H1 (cell line): ENCODE measurements around the gene NAP1L2. TPM values are rescaled to one million over a fixed set of nuclear protein-coding genes. Genes with fewer than 3 reads are reported as not detected.

Experiments
- CTCF ChIA-PET: fragments of 300-600 bp; sonication (Branson Sonifier 250); formaldehyde crosslinking; loops from one replicate; lab custom pipeline; 2021; ENCODE audit not compliant: partially characterized antibody; lab: Charles Lee
- POLR2A ChIA-PET: fragments of 300-600 bp; sonication (Branson Sonifier 250); formaldehyde crosslinking; loops from one replicate; lab custom pipeline; 2021; ENCODE audit warnings: inconsistent platforms; ENCODE audit not compliant: partially characterized antibody; lab: Charles Lee
- DNase-seq, 2 experiments: peaks; one replicate each; pipeline versions ENCODE4 v3.0.0 to v3.0.0-alpha.2; 2010 to 2022; ENCODE audit warnings: low spot score in 2 of 2, low read depth in 1 of 2, mixed read lengths in 1 of 2
- FAIRE-seq: peaks from 2 replicates; lab custom pipeline; 2011; peaks lifted over from hg19 to GRCh38; lab: Jason Lieb, UNC
- H2AFZ ChIP-seq: 2 replicates; pipeline ENCODE4 v1.8.1; 2012; ENCODE audit warnings: low read length, inconsistent platforms
- H2AK5ac ChIP-seq: 2 replicates; pipeline ENCODE4 v1.6.1; 2013; ENCODE audit warnings: low read depth, low read length
- H2BK120ac ChIP-seq: replicated peaks from 2 replicates; pipeline ENCODE3; 2013; ENCODE audit warnings: low read depth, low read length, inconsistent platforms
- H2BK12ac ChIP-seq: 2 replicates; pipeline ENCODE4 v1.6.1; 2013; ENCODE audit warnings: low read depth, low read length
- H2BK15ac ChIP-seq: 2 replicates; pipeline ENCODE4 v1.6.1; 2013; ENCODE audit warnings: low read length
- H2BK20ac ChIP-seq: 2 replicates; pipeline ENCODE4 v1.6.1; 2013; ENCODE audit warnings: low read length
- H2BK5ac ChIP-seq: 2 replicates; pipeline ENCODE4 v1.6.1; 2013; ENCODE audit warnings: low read depth, low read length
- H3K14ac ChIP-seq: 2 replicates; pipeline ENCODE4 v1.6.1; 2013; ENCODE audit warnings: inconsistent platforms; ENCODE audit not compliant: insufficient read length
- H3K18ac ChIP-seq: 2 replicates; pipeline ENCODE4 v1.6.1; 2013; ENCODE audit warnings: low read length; ENCODE audit errors: extremely low read depth
- H3K23ac ChIP-seq: 2 replicates; pipeline ENCODE4 v1.6.1; 2013; ENCODE audit warnings: inconsistent platforms; ENCODE audit not compliant: insufficient read length
- H3K23me2 ChIP-seq: 2 replicates; pipeline ENCODE4 v1.6.1; 2013; ENCODE audit warnings: low read depth, low read length
- H3K27ac ChIP-seq: 2 replicates; pipeline ENCODE4 v1.6.1; 2011; ENCODE audit warnings: low read depth, low read length, inconsistent platforms
- H3K27me3 ChIP-seq, 4 experiments: replicated peaks in 1 of 4; 1 replicate in 1 of 4; 2 replicates in 3 of 4; pipeline versions ENCODE4 v1.6.1 to v1.8.1; 2011 to 2013; ENCODE audit warnings: low read length in 3 of 4, mild to moderate bottlenecking in 3 of 4, inconsistent platforms in 2 of 4, mixed read lengths in 2 of 4, moderate library complexity in 1 of 4; ENCODE audit not compliant: control insufficient read depth in 3 of 4, insufficient read depth in 3 of 4; ENCODE audit errors: extremely low read depth in 1 of 4
- H3K36me3 ChIP-seq, 4 experiments: 2 replicates each; pipeline versions ENCODE4 v1.6.1 to v1.8.1; 2011 to 2013; ENCODE audit warnings: mild to moderate bottlenecking in 4 of 4, low read length in 3 of 4, moderate library complexity in 2 of 4, control low read depth in 1 of 4, inconsistent platforms in 1 of 4; ENCODE audit not compliant: insufficient read depth in 4 of 4, control insufficient read depth in 2 of 4
- H3K4ac ChIP-seq: replicated peaks from 2 replicates; pipeline ENCODE3; 2013; ENCODE audit warnings: low read length, low read depth, mixed read lengths, inconsistent platforms; ENCODE audit not compliant: insufficient read length
- H3K4me1 ChIP-seq, 4 experiments: replicated peaks in 1 of 4; 1 replicate in 1 of 4; 2 replicates in 3 of 4; pipeline versions ENCODE4 v1.6.1 to v1.8.1; 2011 to 2013; ENCODE audit warnings: low read length in 3 of 4, inconsistent platforms in 2 of 4, mixed read lengths in 1 of 4; ENCODE audit not compliant: insufficient read depth in 4 of 4, control insufficient read depth in 3 of 4
- H3K4me2 ChIP-seq, 2 experiments: 2 replicates each; pipeline versions ENCODE4 v1.6.1 to v1.8.1; 2011 to 2013; ENCODE audit warnings: low read depth in 2 of 2, low read length in 2 of 2, control low read depth in 1 of 2, inconsistent platforms in 1 of 2, mild to moderate bottlenecking in 1 of 2; ENCODE audit not compliant: insufficient read depth in 1 of 2
- H3K4me3 ChIP-seq, 4 experiments: fragments of 200-600, 300-600 bp in 1 of 4; sonication (generic), shearing (Covaris generic), sonication (Bioruptor Twin) in 1 of 4; 2 replicates each; pipeline versions ENCODE4 v1.5.1 to v1.8.1; 2011 to 2016; ENCODE audit warnings: low read length in 4 of 4, low read depth in 3 of 4, control low read depth in 2 of 4, inconsistent platforms in 2 of 4, mild to moderate bottlenecking in 2 of 4, mixed read lengths in 1 of 4, moderate library complexity in 1 of 4; ENCODE audit not compliant: insufficient read depth in 2 of 4; ENCODE audit errors: extremely low read depth in 1 of 4
- H3K56ac ChIP-seq: replicated peaks from 2 replicates; pipeline ENCODE3; 2013; ENCODE audit warnings: low read depth, mild to moderate bottlenecking, mixed read lengths, low read length, inconsistent platforms; ENCODE audit not compliant: insufficient read length
- H3K79me1 ChIP-seq: 2 replicates; pipeline ENCODE4 v1.6.1; 2013; ENCODE audit warnings: low read depth, low read length, control low read depth
- H3K79me2 ChIP-seq, 2 experiments: 2 replicates each; pipeline versions ENCODE4 v1.6.1 to v1.8.1; 2012 to 2013; ENCODE audit warnings: low read length in 2 of 2, mild to moderate bottlenecking in 2 of 2, inconsistent platforms in 1 of 2; ENCODE audit not compliant: insufficient read depth in 2 of 2, control insufficient read depth in 1 of 2
- H3K9ac ChIP-seq, 4 experiments: replicated peaks in 1 of 4; 1 replicate in 1 of 4; 2 replicates in 3 of 4; pipeline versions ENCODE4 v1.6.1 to v1.8.1; 2011 to 2013; ENCODE audit warnings: low read depth in 3 of 4, low read length in 3 of 4, control low read depth in 2 of 4, mild to moderate bottlenecking in 2 of 4, moderate library complexity in 2 of 4, inconsistent platforms in 1 of 4; ENCODE audit errors: extremely low read depth in 1 of 4
- H3K9me3 ChIP-seq, 2 experiments: 2 replicates each; pipeline versions ENCODE4 v1.6.1 to v1.8.1; 2012 to 2013; ENCODE audit warnings: mild to moderate bottlenecking in 2 of 2, moderate library complexity in 2 of 2, control low read depth in 1 of 2, inconsistent platforms in 1 of 2, low read depth in 1 of 2, low read length in 1 of 2, mixed read lengths in 1 of 2; ENCODE audit not compliant: insufficient read depth in 2 of 2
- H4K20me1 ChIP-seq, 2 experiments: replicated peaks in 1 of 2; 2 replicates each; pipeline versions ENCODE3 to v1.8.1; 2011 to 2013; ENCODE audit warnings: inconsistent platforms in 2 of 2, low read length in 2 of 2, mild to moderate bottlenecking in 1 of 2; ENCODE audit not compliant: insufficient read depth in 2 of 2, control insufficient read depth in 1 of 2
- H4K5ac ChIP-seq: 2 replicates; pipeline ENCODE4 v1.6.1; 2013; ENCODE audit warnings: low read length, low read depth, mixed read lengths, inconsistent platforms; ENCODE audit not compliant: insufficient read length
- H4K8ac ChIP-seq: 2 replicates; pipeline ENCODE4 v1.8.0; 2013; ENCODE audit warnings: mild to moderate bottlenecking, moderate library complexity, low read length, inconsistent platforms; ENCODE audit not compliant: insufficient read depth; ENCODE audit errors: extremely low read depth
- H4K91ac ChIP-seq: replicated peaks from 2 replicates; pipeline ENCODE3; 2013; ENCODE audit warnings: low read length, mixed read lengths, inconsistent platforms; ENCODE audit not compliant: insufficient read length
- BRCA1 ChIP-seq: IDR thresholded peaks from 2 replicates; pipeline ENCODE4 v1.6.1; 2012; ENCODE audit warnings: low read depth, low read length, improper control_type of control experiment
- KDM5A ChIP-seq: fragments of 200-600 bp; IDR thresholded peaks from 2 replicates; pipeline ENCODE4 v1.7.1; 2012; ENCODE audit warnings: mild to moderate bottlenecking, low read length, inconsistent platforms, mixed read lengths
- MAFK ChIP-seq: IDR thresholded peaks from 2 replicates; pipeline ENCODE4 v1.6.1; 2012; ENCODE audit warnings: low read depth, mild to moderate bottlenecking, improper control_type of control experiment, low read length
- SIN3A ChIP-seq, 2 experiments: IDR thresholded peaks in 1 of 2; conservative IDR thresholded peaks in 1 of 2; 2 replicates each; pipeline ENCODE4 v1.6.1; 2011 to 2012; ENCODE audit warnings: low read length in 2 of 2, improper control_type of control experiment in 1 of 2, low read depth in 1 of 2, mild to moderate bottlenecking in 1 of 2
- SIX5 ChIP-seq: IDR thresholded peaks from 2 replicates; pipeline ENCODE4 v1.6.1; 2011; ENCODE audit warnings: mild to moderate bottlenecking, low read depth, low read length
- TBP ChIP-seq: IDR thresholded peaks from 2 replicates; pipeline ENCODE4 v1.6.1; 2011; ENCODE audit warnings: low read depth, low read length, improper control_type of control experiment
- TCF12 ChIP-seq: IDR thresholded peaks from 2 replicates; pipeline ENCODE4 v1.6.1; 2011; ENCODE audit warnings: low read depth, mild to moderate bottlenecking, low read length
- ZNF274 ChIP-seq: IDR thresholded peaks from 2 replicates; pipeline ENCODE4 v1.7.0; 2012; ENCODE audit warnings: low read length, borderline replicate concordance; ENCODE audit errors: extremely low read depth
- WGBS, 2 experiments: shearing (Covaris generic) in 1 of 2; methylation state at CpG; one replicate each; pipeline versions ENCODE4 v1.1.6 to v1.1.7; 2013 to 2015; ENCODE audit warnings: low lambda C conversion rate in 2 of 2, mixed read lengths in 2 of 2, inconsistent platforms in 1 of 2, low coverage in 1 of 2, missing lambda C conversion rate in 1 of 2; ENCODE audit not compliant: insufficient replicate concordance in 2 of 2, insufficient coverage in 1 of 2, insufficient read length in 1 of 2; ENCODE audit errors: extremely low coverage in 1 of 2, missing lambda C conversion rate in 1 of 2; 5-methylcytosine and 5-hydroxymethylcytosine counted together
- polyA plus RNA-seq, 7 experiments: library from polyadenylated mRNA; depleted of rRNA in 3 of 7; stranded (reverse) in 5 of 7; unstranded in 2 of 7; fragments of >200 nt in 5 of 7; fragments of 200-250 nt in 2 of 7; gene quantifications; 1 replicate in 5 of 7; 2 replicates in 1 of 7; 4 replicates in 1 of 7; pipeline versions ENCODE4 v1.2.1 to v1.2.3, GENCODE V29; 2011 to 2013; ENCODE audit warnings: missing spikeins in 2 of 7, mixed read lengths in 2 of 7
- total RNA-seq: library from RNA; stranded (reverse); fragmentation: NEBNext Ultra II Directional; extraction: Animal tissue kit (Norgen Biotek cat#: 25700); gene quantifications from 2 replicates; pipeline ENCODE4 v1.2.1, GENCODE V29; 2021

NAP1L2 gene
- total and polyA plus RNA-seq, 2 of the 8 experiments (the other 6 are each of a cell fraction or from before 2014, with no cell fraction given) = 4.5 to 15.8 TPM

GRCh38 chrX:73213734-73214425 is 771 bp downstream of the NAP1L2 start:
- H2AK5ac ChIP-seq = no peak overlapping the region
- no peak overlapping the region for H2BK120ac ChIP-seq
- no peak overlapping the region for H3K14ac ChIP-seq
- no peak overlapping the region for H3K56ac ChIP-seq
- DNase-seq (no peak), FAIRE-seq (no peak)
- no peak overlapping the region for H2BK15ac ChIP-seq
- no peaks in the 10 kb centered on the region for H4K20me1 ChIP-seq
- no peaks in the 10 kb centered on the region for H3K36me3 ChIP-seq
- no peaks in the 10 kb centered on the region for H3K27me3 ChIP-seq
- peak overlapping the region; percentile 72 to 85 for H3K4me2 ChIP-seq
- no peak overlapping the region; the same call in 1 of the 2 replicates for H3K18ac ChIP-seq
- no peaks in the 10 kb centered on the region for H3K23me2 ChIP-seq
- no peak overlapping the region for H4K91ac ChIP-seq
- H3K4me3 ChIP-seq = peak overlapping the region; percentile 61 to 95 (median 82)
- H3K79me2 ChIP-seq = peaks cover 0 to 9% of the 10 kb centered on the region in 2 experiments; a peak in 2 of 4 replicates
- peak overlapping the region; percentile 86; the same call in 1 of the 2 replicates for H2AFZ ChIP-seq
- peak overlapping the region in 3 of 4 experiments; percentile 51 to 73 (median 63); a peak in 4 of 7 replicates for H3K9ac ChIP-seq
- no peaks in the 10 kb centered on the region for H3K79me1 ChIP-seq
- no peak overlapping the region for H4K5ac ChIP-seq
- no peak overlapping the region for H2BK20ac ChIP-seq
- no peak overlapping the region for H2BK5ac ChIP-seq
- no peak for TF ChIP-seq TBP
- TF ChIP-seq TCF12 = no peak
- no peak for TF ChIP-seq SIN3A (conservative IDR thresholded peaks at IDR 0.05 in 1 of 2, IDR thresholded peaks at IDR 0.05 in 1 of 2; ENCODE audit: low read depth in 1 of 2, low read length in 2 of 2)
- no peak for TF ChIP-seq MAFK
- TF ChIP-seq BRCA1 = no peak
- no peak for TF ChIP-seq KDM5A
- TF ChIP-seq SIX5 = no peak
- TF ChIP-seq ZNF274 = no peak
- H3K9me3 ChIP-seq = no peaks in the 10 kb centered on the region
- H3K4ac ChIP-seq = no peak overlapping the region
- H4K8ac ChIP-seq = no peak overlapping the region
- no peak overlapping the region for H3K23ac ChIP-seq
- POLR2A ChIA-PET = no interaction called here
- H3K4me1 ChIP-seq = no peaks in the 10 kb centered on the region
- CTCF ChIA-PET = interaction anchor here (0.8 to 1.5 kb wide), 2 partner anchors 13 to 54 kb away, joined by 3 read pairs; no protein-coding TSS in a partner anchor
- 1% methylated on average over 11 of the region's 18 CpGs; no CpG with 5 or more reads in 1 of the 2 experiments for WGBS, 2 experiments
- no peak overlapping the region for H2BK12ac ChIP-seq
- H3K27ac ChIP-seq = no peak overlapping the region
